CD4-positive, CD25-positive, alpha-beta regulatory T cell (primary cell): Measurements from ENCODE around the gene FXYD6. TPM values are rescaled to one million over a fixed set of nuclear protein-coding genes. Genes with fewer than 3 reads are reported as not detected.

ENCODE experiments used
- ATAC-seq, 2 donors: fragments of 150-1000 bp; cut with Tn5 transposase; one replicate each; pipeline ENCODE4 v1.10.0; 2021; ENCODE audit warnings: low read depth in 2 of 2, moderate number of reproducible peaks in 2 of 2, moderate library complexity in 1 of 2
- DNase-seq, 3 donors: peaks; one replicate each; pipeline versions ENCODE4 v3.0.0 to v3.0.0-alpha.2; 2012 to 2022; ENCODE audit warnings: mixed read lengths in 1 of 3
- H3K27ac ChIP-seq: one replicate; pipeline ENCODE4 v1.7.0; 2013; ENCODE audit warnings: mild to moderate bottlenecking, low read length; ENCODE audit not compliant: insufficient read depth, poor library complexity, severe bottlenecking
- H3K27me3 ChIP-seq: one replicate; pipeline ENCODE4 v1.7.0; 2013; ENCODE audit warnings: low read length; ENCODE audit not compliant: control insufficient read depth, insufficient read depth
- H3K36me3 ChIP-seq: one replicate; pipeline ENCODE4 v1.7.0; 2013; ENCODE audit warnings: mild to moderate bottlenecking, low read length, moderate library complexity; ENCODE audit not compliant: control insufficient read depth, insufficient read depth
- H3K4me1 ChIP-seq: 2 replicates; pipeline ENCODE4 v1.7.0; 2013; ENCODE audit warnings: mild to moderate bottlenecking, low read length; ENCODE audit not compliant: insufficient read depth, control insufficient read depth, poor library complexity, severe bottlenecking
- H3K4me3 ChIP-seq: one replicate; pipeline ENCODE4 v1.7.0; 2013; ENCODE audit warnings: low read depth, mild to moderate bottlenecking, low read length, moderate library complexity
- H3K9me3 ChIP-seq, 2 experiments: 1 replicate in 1 of 2; 2 replicates in 1 of 2; pipeline ENCODE4 v1.7.0; 2013; ENCODE audit warnings: low read length in 2 of 2, mild to moderate bottlenecking in 1 of 2, moderate library complexity in 1 of 2; ENCODE audit not compliant: control insufficient read depth in 2 of 2
- H3K27ac Mint-ChIP-seq, 3 donors: one replicate each; pipeline ENCODE4 v1.8.0; 2020 to 2022; ENCODE audit warnings: mild to moderate bottlenecking in 3 of 3, mixed read lengths in 3 of 3, moderate library complexity in 2 of 3
- H3K27me3 Mint-ChIP-seq: one replicate; pipeline ENCODE4 v1.8.0; 2022; ENCODE audit warnings: mild to moderate bottlenecking, mixed read lengths
- H3K36me3 Mint-ChIP-seq: one replicate; pipeline ENCODE4 v1.8.0; 2020; ENCODE audit warnings: mixed read lengths
- H3K4me1 Mint-ChIP-seq, 4 donors: one replicate each; pipeline ENCODE4 v1.8.0; 2020 to 2022; ENCODE audit warnings: mixed read lengths in 4 of 4, mild to moderate bottlenecking in 1 of 4
- H3K4me3 Mint-ChIP-seq, 4 donors: one replicate each; pipeline ENCODE4 v1.8.0; 2020 to 2022; ENCODE audit warnings: mild to moderate bottlenecking in 4 of 4, mixed read lengths in 4 of 4, moderate library complexity in 3 of 4
- H3K9me3 Mint-ChIP-seq, 7 donors: one replicate each; pipeline ENCODE4 v1.8.0; 2020 to 2022; ENCODE audit warnings: mixed read lengths in 7 of 7, mild to moderate bottlenecking in 3 of 7, moderate library complexity in 2 of 7
- polyA plus RNA-seq, 4 donors: library from polyadenylated mRNA; unstranded; fragments of 300-500 nt; fragmentation: Illumina TruSeq; gene quantifications; one replicate each; pipeline ENCODE4 v1.2.3, GENCODE V29; 2021
- total RNA-seq: library from RNA; stranded (reverse); gene quantifications from one replicate; pipeline ENCODE4 v1.2.3, GENCODE V29; 2022

Gene FXYD6
- total and polyA plus RNA-seq, 5 donors from 2014 or later: not detected

- no peaks in the 10 kb centered on the region for H3K4me1 ChIP-seq
- Mint-ChIP-seq H3K4me1 (no peaks in the 10 kb centered on the region), H3K27ac (no peak overlapping the region), H3K4me3 (no peak overlapping the region), H3K9me3 (peaks cover 0 to 13% (median 3%) of the 10 kb centered on the region in 7 donors), H3K36me3 (no peaks in the 10 kb centered on the region), H3K27me3 (peaks cover 30% of the 10 kb centered on the region)
- peaks cover 9% of the 10 kb centered on the region for H3K27me3 ChIP-seq
- H3K27ac ChIP-seq: no peak overlapping the region
- no peaks in the 10 kb centered on the region for H3K36me3 ChIP-seq
- ATAC-seq: no peak
- H3K4me3 ChIP-seq: no peak overlapping the region
- DNase-seq: no peak
- H3K9me3 ChIP-seq: no peaks in the 10 kb centered on the region
These were observed 21.1 kb downstream of the FXYD6 start for GRCh38 chr11:117855186-117855845.

DNA sequence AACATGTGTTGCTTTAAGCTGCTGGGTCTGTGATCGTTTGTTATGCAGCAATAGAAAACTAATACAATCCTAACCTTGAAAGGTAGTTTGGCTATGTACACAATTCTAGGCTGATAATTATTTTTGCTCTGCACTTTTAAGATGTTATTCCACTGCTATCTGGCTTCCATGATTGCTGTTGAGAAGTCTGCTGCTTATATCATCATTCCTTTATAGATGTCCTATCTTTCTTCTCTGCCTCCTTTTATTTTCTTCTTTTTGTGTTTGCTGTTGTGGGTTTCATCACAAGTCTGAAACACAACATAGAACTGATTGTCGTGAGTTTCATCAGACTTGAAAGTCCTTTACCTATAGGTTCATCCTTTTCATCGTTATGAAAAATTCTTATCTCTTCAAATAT lies 24.1 kb downstream of the FXYD6 start:
- ATAC-seq (no peak), DNase-seq (no peak)
- Mint-ChIP-seq H3K27ac (peak overlapping the region in 1 of 3 donors; percentile 0), H3K4me1 (no peaks in the 10 kb centered on the region), H3K4me3 (no peak overlapping the region), H3K9me3 (peaks cover 0 to 13% (median 3%) of the 10 kb centered on the region in 7 donors), H3K36me3 (no peaks in the 10 kb centered on the region), H3K27me3 (peaks cover 39% of the 10 kb centered on the region)
- H3K27ac ChIP-seq: no peak overlapping the region
- H3K4me3 ChIP-seq: no peak overlapping the region
- H3K36me3 ChIP-seq: no peaks in the 10 kb centered on the region
- no peaks in the 10 kb centered on the region for H3K9me3 ChIP-seq
- peaks cover 9% of the 10 kb centered on the region for H3K27me3 ChIP-seq
- H3K4me1 ChIP-seq: no peaks in the 10 kb centered on the region

GRCh38 chr11:117851852-117852251 lies 24.6 kb downstream of the FXYD6 start:
- peaks cover 0 to 13% (median 3%) of the 10 kb centered on the region in 7 donors for H3K9me3 Mint-ChIP-seq
- no peak for ATAC-seq

GRCh38 chr11:117851106-117851505 lies 25.4 kb downstream of the FXYD6 start:
- H3K9me3 Mint-ChIP-seq: peaks cover 0 to 13% (median 3%) of the 10 kb centered on the region in 7 donors
- no peak for ATAC-seq
- H3K27ac Mint-ChIP-seq: no peak overlapping the region
- Histone ChIP-seq H3K27ac (no peak overlapping the region), H3K4me3 (no peak overlapping the region), H3K4me1 (no peaks in the 10 kb centered on the region), H3K27me3 (peaks cover 9% of the 10 kb centered on the region), H3K36me3 (no peaks in the 10 kb centered on the region), H3K9me3 (no peaks in the 10 kb centered on the region)
- H3K36me3 Mint-ChIP-seq: no peaks in the 10 kb centered on the region
- no peaks in the 10 kb centered on the region for H3K4me1 Mint-ChIP-seq
- no peak overlapping the region for H3K4me3 Mint-ChIP-seq
- peaks cover 37% of the 10 kb centered on the region for H3K27me3 Mint-ChIP-seq
- DNase-seq: no peak

More at GRCh38 chr11:117851852-117852251, 24.6 kb downstream of the FXYD6 start:
- H3K4me1 Mint-ChIP-seq: no peaks in the 10 kb centered on the region
- H3K36me3 Mint-ChIP-seq: no peaks in the 10 kb centered on the region
- Histone ChIP-seq H3K36me3 (no peaks in the 10 kb centered on the region), H3K4me1 (no peaks in the 10 kb centered on the region), H3K27me3 (peaks cover 9% of the 10 kb centered on the region), H3K27ac (no peak overlapping the region), H3K9me3 (no peaks in the 10 kb centered on the region), H3K4me3 (no peak overlapping the region)
- H3K4me3 Mint-ChIP-seq: no peak overlapping the region
- peaks cover 39% of the 10 kb centered on the region for H3K27me3 Mint-ChIP-seq
- no peak for DNase-seq
- H3K27ac Mint-ChIP-seq: no peak overlapping the region

GRCh38 chr11:117849781-117850414 lies 26.6 kb downstream of the FXYD6 start:
- Histone ChIP-seq H3K27ac (no peak overlapping the region), H3K4me3 (no peak overlapping the region), H3K36me3 (no peaks in the 10 kb centered on the region), H3K9me3 (no peaks in the 10 kb centered on the region), H3K27me3 (peaks cover 9% of the 10 kb centered on the region), H3K4me1 (no peaks in the 10 kb centered on the region)
- Mint-ChIP-seq H3K27ac (peak overlapping the region in 1 of 3 donors; percentile 5), H3K36me3 (no peaks in the 10 kb centered on the region), H3K4me3 (no peak overlapping the region), H3K4me1 (peaks cover 0 to 2% (median 0%) of the 10 kb centered on the region in 4 donors), H3K27me3 (peaks cover 39% of the 10 kb centered on the region), H3K9me3 (peaks cover 0 to 13% (median 3%) of the 10 kb centered on the region in 7 donors)
- DNase-seq: no peak
- ATAC-seq: no peak

DNA sequence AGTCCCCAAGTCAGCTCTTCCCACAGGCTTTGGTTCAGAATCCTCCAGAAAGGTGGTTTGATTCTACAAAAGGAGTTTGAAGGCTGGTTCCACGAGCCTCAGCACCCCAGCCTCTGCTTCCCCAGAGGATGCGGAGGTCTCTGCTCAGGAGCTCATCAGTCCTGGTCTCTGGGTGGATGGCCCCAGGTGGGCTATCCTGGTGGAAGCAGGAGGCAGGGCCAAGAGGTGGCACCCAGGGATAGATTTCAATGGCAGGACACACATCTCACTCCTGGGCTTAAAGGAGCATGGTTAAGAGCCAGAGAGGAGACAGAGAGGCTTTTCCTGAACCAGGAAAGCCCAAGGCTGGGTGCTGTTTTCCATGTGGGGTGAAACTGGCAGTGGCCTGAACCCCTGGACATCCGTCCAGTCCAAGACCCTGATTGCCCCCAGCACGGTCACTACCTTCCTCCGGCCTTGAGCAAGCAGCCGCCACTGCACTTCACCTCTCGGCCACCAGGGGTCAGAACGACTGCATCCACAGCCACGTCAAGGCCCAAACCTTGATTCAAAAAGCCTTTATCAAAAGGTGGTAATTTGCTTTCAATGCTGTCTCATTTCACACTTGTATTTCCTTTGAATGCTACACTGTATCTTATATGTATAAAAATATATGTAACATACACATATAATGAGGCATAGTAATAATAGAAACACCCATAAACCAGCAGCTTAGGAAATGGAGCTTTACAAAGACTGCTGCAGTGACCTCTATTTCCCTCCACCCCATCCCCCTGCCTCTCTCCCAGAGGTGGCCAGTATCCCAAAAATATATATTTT lies 32.6 kb downstream of the FXYD6 start:
- no peak overlapping the region for H3K4me3 ChIP-seq
- H3K27ac ChIP-seq: no peak overlapping the region
- no peaks in the 10 kb centered on the region for H3K27me3 ChIP-seq
- ATAC-seq (peak; percentile 78 to 79), DNase-seq (peak; percentile 70 to 84 (median 80))
- peaks cover 0 to 12% (median 3%) of the 10 kb centered on the region in 4 donors for H3K4me1 Mint-ChIP-seq
- H3K4me1 ChIP-seq: no peaks in the 10 kb centered on the region
- H3K4me3 Mint-ChIP-seq: no peak overlapping the region
- no peaks in the 10 kb centered on the region for H3K36me3 Mint-ChIP-seq
- H3K27ac Mint-ChIP-seq: no peak overlapping the region
- H3K9me3 ChIP-seq: no peaks in the 10 kb centered on the region
- H3K27me3 Mint-ChIP-seq: peaks cover 12% of the 10 kb centered on the region
- no peaks in the 10 kb centered on the region for H3K36me3 ChIP-seq
- no peaks in the 10 kb centered on the region for H3K9me3 Mint-ChIP-seq

DNA sequence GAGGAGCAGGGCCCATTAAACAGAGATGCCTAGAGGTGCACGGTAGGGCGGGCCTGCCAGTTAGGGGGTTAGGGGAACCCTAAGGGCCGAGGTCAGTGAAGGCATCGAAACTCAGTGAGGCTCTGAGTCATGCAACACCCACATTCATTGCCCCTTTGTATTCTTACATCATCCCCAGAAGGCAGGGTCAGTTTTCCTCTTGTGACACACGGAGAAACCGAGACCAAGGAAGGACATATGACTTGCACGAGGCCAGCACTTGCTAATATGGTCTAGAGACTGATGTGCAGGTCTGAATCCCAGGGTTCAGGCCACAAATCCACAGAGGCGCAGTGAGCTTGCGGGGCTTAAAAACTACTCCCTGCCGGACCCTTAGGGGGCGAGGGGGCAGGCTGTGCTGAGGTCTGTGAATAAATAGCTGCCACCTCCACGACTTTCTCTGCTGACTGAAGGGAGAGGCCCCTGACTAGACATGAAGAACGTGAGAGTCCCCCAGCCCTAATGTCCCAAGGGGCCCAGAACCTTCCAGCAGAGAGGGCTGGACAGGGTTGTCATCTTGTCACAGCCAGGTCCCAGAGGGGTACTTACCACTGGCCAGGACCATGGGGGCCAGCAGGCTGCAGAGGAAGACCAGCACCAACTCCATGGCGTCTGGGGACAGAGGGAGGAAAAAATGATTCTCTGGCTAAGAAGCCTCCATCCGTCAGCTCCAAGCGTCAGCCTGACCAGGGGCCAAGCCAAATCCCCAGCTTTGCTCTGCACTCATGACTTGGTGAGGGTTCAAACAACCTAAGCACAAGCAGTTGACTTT lies 34.1 kb downstream of the FXYD6 start:
- peaks cover 11% of the 10 kb centered on the region for H3K27me3 Mint-ChIP-seq
- no peak for DNase-seq
- no peaks in the 10 kb centered on the region for H3K36me3 Mint-ChIP-seq
- no peak overlapping the region for H3K4me3 ChIP-seq
- no peaks in the 10 kb centered on the region for H3K4me1 ChIP-seq
- H3K36me3 ChIP-seq: no peaks in the 10 kb centered on the region
- peaks cover 0 to 12% (median 3%) of the 10 kb centered on the region in 4 donors for H3K4me1 Mint-ChIP-seq
- no peak overlapping the region for H3K27ac Mint-ChIP-seq
- H3K9me3 ChIP-seq: no peaks in the 10 kb centered on the region
- H3K27me3 ChIP-seq: no peaks in the 10 kb centered on the region
- H3K9me3 Mint-ChIP-seq: no peaks in the 10 kb centered on the region
- ATAC-seq: no peak
- H3K4me3 Mint-ChIP-seq: no peak overlapping the region
- no peak overlapping the region for H3K27ac ChIP-seq
